HG03135 (cell line): ENCODE measurements around the gene GRAMD2B.

ENCODE experiments used
- ATAC-seq: cut with Tn5 transposase; IDR thresholded peaks from one replicate; pipeline ENCODE4 v1.9.1; 2021; ENCODE audit warnings: mild to moderate bottlenecking, moderate library complexity; ENCODE audit not compliant: unreplicated experiment

Gene GRAMD2B

DNA sequence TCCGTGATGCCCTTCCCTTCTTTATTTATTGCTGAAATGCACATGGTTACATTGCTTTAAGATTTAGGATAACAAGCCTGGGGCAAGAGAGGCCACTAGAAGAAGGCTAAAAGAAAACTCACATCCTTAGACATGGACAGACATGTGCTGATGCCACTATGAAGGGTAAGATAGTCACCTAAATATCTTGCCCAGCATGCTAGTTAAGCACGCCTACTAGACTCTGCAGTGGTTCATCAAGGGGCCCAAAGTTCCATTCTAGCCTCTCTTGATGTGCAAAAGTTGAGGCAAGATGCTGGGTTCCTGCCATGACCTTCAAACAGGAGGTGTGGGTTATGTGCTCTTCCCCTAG is 49.3 kb downstream of the GRAMD2B start:
- no peak for ATAC-seq

DNA sequence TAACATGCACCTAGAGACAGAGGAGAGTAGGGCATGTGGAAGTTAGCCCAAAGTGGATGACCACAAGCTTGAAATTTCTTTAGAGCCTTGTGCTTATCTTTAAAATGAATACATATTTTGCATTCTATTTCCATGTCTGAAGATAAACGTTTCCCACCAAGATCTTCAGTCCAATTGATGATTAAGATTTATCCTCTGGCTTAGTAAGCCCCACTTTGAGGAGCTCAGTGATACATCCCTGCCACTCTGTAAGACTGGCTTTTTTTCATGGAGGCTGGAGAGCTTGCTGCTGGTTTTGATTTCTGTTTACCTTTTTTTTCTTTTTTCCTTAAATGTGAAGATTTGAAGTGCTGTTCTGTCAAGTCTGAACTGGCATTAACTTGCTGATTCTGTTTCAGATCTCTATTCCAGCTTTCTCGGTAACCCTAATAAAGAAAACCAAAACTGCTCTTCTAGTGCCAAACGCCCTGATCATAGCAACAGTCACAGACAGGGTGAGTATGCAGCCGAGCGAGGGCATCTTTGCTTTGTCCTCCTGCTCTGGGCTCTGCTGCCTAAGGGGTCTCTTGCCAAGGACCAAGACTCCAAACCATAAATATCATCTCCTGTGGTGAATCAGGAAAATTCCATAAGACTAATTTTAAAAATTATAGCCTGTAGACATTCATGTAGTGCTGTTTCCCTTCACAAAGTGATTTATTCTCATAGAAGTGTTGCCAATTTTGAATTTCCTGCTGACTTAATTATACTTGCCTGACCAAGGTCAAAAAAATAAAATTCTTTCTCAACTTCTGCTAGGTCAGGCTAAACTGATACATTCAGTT is 54.3 kb downstream of the GRAMD2B start:
- ATAC-seq = no peak

DNA sequence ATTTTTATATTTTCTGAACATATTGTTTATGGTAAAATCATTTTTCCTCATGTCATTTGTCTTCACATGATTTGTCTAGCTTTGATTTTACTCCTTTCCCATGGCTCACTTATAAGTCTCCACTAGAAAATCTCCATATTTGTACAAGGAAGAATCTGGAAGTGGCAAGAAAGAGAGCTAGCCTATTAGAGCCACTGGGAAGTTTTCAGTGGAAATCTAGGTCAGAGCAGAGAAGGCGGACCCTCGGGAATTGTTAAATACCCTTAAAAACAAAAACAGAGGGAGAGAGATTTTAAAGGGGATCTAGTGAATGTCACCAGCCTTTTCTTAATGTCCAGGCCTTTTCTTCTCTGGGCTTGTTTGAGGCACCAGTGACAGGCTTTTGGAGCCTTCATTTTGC is 56.6 kb downstream of the GRAMD2B start:
- no peak for ATAC-seq

- ATAC-seq = no peak
Observed at GRCh38 chr5:126480824-126481223, 57.6 kb downstream of the GRAMD2B start.

DNA sequence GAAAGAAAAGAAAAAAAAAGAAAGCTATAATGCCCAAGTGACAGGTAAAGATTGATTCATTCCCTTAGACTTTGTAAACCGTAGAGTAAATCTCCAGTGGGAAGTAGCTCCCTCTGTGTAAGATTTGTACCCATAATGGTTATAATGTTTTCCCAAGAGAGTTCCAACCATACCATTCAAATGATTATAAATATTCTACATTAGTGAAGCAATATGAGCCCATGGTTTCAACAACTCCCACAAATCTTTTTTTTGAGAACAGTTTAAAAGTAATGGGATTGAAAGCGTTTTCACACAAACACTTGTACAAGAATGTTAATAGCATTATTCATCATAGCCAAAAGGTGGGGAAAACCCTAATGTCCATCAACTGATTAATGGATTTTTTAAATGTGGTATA is 58.0 kb downstream of the GRAMD2B start:
- no peak for ATAC-seq

- ATAC-seq = no peak
Observed at GRCh38 chr5:126482591-126482990, 59.4 kb downstream of the GRAMD2B start.

- no peak for ATAC-seq
Observed at GRCh38 chr5:126483156-126483555, 59.9 kb downstream of the GRAMD2B start.

- ATAC-seq = no peak
Observed at GRCh38 chr5:126484253-126484652, 61.0 kb downstream of the GRAMD2B start.

GRCh38 chr5:126486332-126486731 is 63.1 kb downstream of the GRAMD2B start:
- ATAC-seq = no peak

DNA sequence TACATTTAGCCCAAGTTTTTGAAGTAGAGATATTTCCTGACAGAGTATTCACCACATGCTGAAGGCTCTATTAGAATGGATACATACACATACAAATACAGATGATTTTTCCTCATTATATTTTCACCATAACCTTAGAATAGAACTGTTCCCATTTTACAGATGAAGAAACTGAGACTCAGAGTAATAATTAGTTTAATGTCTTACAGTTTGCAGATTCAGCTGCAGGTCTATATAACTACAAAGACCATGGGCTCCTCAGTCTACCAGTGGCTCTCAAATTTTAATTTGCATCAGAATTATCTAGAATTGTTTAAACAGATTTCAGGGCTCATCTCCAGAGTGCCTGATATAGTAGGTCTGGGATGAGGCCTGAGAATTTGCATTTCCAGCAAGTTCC is 64.4 kb downstream of the GRAMD2B start:
- ATAC-seq = no peak

GRCh38 chr5:126488443-126489065 is 65.3 kb downstream of the GRAMD2B start:
- no peak for ATAC-seq

GRCh38 chr5:126490167-126490940 is 67.1 kb downstream of the GRAMD2B start:
- no peak for ATAC-seq

DNA sequence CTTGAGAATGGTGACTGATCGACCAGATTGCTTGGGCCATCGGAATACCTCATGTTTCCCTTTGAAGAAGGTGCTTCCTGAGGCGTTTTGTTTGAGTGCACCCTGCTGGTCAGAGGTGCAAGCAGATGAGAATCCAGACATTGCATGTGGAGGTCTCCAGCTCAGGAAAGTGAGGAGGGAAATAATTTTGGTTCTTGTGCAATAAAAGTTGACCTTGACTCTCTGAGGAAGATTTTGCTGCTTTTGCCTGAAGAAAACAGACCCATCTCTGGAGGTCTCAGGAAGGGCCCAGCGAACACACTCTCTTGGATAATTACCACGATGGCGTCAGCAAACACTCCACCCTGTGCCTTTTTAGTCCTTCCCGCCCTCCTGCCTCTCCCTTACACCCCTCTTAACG is 69.7 kb downstream of the GRAMD2B start:
- no peak for ATAC-seq

GRCh38 chr5:126494393-126494792 is 71.2 kb downstream of the GRAMD2B start:
- no peak for ATAC-seq

DNA sequence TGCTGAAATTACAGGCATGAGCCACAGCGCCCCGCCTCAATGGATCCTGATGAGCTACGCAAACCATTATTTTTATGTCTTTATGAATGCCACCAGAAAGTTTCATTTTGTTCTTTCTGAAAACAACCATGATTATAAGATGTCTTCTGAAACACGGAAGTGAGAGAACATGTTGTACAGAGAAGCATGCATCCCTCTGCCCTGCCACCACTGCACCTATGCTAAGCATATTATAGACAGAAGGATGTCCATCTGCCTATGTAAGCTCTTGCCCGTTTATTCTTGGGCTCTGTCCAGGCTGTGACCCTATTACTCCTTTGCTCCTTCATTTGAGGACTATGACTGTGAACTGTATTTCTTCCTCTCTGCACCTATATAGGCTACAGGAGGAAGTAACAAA is 74.3 kb downstream of the GRAMD2B start:
- ATAC-seq = no peak

GRCh38 chr5:126499278-126499677 is 76.1 kb downstream of the GRAMD2B start:
- ATAC-seq = no peak

DNA sequence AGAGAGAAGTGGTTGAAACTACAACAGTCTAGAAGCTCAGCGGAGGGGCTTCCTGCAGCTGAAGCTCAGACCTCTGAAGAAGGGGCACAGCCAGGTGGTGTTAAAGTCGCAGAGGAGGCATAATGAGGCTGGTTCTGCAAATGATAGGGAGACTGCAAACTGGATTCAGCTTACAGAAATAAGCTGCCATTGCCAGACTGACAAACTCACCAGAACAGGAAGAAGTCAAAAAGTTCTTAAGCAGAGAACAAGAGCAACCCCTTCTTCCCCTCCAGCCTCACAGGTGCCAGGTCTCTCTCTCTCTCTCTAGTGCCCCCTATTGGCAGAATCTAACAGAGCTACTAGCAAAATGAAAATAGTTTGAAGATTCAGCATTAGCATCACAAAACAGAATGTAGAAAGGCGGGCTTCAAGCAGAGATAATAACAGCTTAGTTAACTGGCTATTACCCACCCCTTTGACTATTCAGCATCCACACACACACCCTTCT is 76.7 kb downstream of the GRAMD2B start:
- peak; percentile 82 for ATAC-seq

DNA sequence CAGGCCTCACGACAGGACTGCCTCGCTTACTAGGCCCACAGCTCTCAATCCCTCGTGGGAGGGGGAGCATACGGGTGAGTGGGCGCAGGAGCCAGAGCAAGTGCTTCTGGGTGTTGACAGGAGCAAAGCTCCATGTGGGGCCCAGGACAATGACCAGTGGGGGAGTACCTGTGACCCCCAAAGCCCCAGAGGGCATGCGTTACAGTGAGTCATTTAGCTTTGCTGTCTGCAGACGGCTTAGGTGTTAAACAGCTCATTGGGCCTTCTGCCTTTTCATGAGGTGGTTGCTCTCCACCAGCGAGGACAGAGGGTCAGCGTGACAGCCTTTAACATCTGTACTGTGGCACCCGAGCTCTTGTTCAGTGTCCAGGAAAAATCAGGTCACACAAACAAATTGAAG is 78.2 kb downstream of the GRAMD2B start:
- no peak for ATAC-seq

- ATAC-seq = no peak
Observed at GRCh38 chr5:126503602-126504104, 80.4 kb downstream of the GRAMD2B start.

- ATAC-seq = no peak
Observed at GRCh38 chr5:126506079-126506478, 82.9 kb downstream of the GRAMD2B start.

DNA sequence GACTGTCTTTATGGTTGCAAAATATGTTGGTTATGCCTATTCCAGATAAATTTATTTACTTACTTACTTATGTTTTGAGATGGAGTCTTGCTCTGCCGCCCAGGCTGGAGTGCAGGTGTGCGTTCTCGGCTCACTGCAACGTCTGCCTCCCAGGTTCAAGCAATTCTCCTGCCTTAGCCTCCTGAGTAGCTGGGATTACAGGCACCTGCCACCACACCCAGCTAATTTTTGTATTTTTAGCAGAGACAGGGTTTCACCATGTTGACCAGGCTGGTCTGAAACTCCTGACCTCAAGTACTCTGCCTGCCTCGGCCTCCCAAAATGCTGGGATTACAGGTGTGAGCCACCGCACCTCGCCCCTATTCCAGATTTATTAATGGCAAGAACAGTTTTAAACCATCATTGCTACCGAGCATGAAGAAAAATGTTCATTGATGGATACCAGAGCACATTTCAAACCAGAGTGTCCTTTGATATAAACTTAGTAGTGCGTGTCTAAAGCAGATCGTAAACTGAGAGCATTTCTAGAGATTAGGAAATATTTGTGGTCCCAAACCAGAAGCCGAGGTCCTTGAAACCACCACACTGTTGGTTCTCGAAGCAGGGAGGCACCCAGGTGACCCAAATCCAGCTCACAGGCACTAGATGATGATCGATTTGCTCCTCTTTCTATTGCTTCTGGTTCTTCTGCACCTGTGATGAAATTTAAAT is 85.2 kb downstream of the GRAMD2B start:
- no peak for ATAC-seq
